GM23338 (cell line): ENCODE data around the gene SGK1. TPM values are rescaled to one million over a fixed set of nuclear protein-coding genes. Genes with fewer than 3 reads are reported as not detected.

Experiments used
- ATAC-seq: fragments of 200-7000 bp; cut with Tn5 transposase; 3 replicates; pipeline ENCODE4 v1.9.1; 2020
- DNase-seq: peaks from one replicate; pipeline ENCODE4 v3.0.0-alpha.2; 2015; ENCODE audit warnings: low spot score
- H2AFZ ChIP-seq: fragments of 200-600 bp; sonication (generic); 2 replicates; pipeline ENCODE4 v1.8.0; 2016; ENCODE audit warnings: antibody characterized with exemption, mild to moderate bottlenecking, moderate library complexity
- H3F3A ChIP-seq: fragments of 200-600 bp; sonication (generic); replicated peaks from 2 replicates; pipeline ENCODE4 v1.8.0; 2017; ENCODE audit warnings: antibody characterized with exemption, mixed run types, low read depth
- H3K27ac ChIP-seq: fragments of 200-600 bp; sonication (generic); 2 replicates; pipeline ENCODE4 v1.6.1; 2016; ENCODE audit warnings: low read depth
- H3K27me3 ChIP-seq: fragments of 200-600 bp; sonication (generic); 2 replicates; pipeline ENCODE4 v1.8.0; 2016; ENCODE audit warnings: mild to moderate bottlenecking, mixed run types, moderate library complexity; ENCODE audit not compliant: insufficient read depth
- H3K36me3 ChIP-seq: fragments of 200-600 bp; sonication (generic); 2 replicates; pipeline ENCODE4 v1.8.0; 2016; ENCODE audit warnings: mild to moderate bottlenecking; ENCODE audit not compliant: insufficient read depth
- H3K4me1 ChIP-seq: fragments of 200-600 bp; sonication (generic); 2 replicates; pipeline ENCODE4 v1.8.0; 2016; ENCODE audit warnings: mild to moderate bottlenecking, moderate library complexity; ENCODE audit not compliant: insufficient read depth
- H3K4me2 ChIP-seq: fragments of 200-600 bp; sonication (generic); 2 replicates; pipeline ENCODE4 v1.7.1; 2017; ENCODE audit warnings: mixed run types
- H3K4me3 ChIP-seq: fragments of 200-600 bp; sonication (generic); 2 replicates; pipeline ENCODE4 v1.6.1; 2016; ENCODE audit warnings: mixed run types
- H3K79me2 ChIP-seq: fragments of 200-600 bp; sonication (generic); replicated peaks from 2 replicates; pipeline ENCODE4 v1.8.0; 2017; ENCODE audit warnings: mild to moderate bottlenecking; ENCODE audit not compliant: insufficient read depth
- H3K9me2 ChIP-seq: fragments of 200-600 bp; sonication (generic); 2 replicates; pipeline ENCODE4 v1.8.0; 2017; ENCODE audit not compliant: insufficient read depth
- H4K20me1 ChIP-seq: fragments of 200-600 bp; sonication (generic); replicated peaks from 2 replicates; pipeline ENCODE4 v1.8.0; 2017; ENCODE audit warnings: mild to moderate bottlenecking; ENCODE audit not compliant: insufficient read depth
- H3K27ac Mint-ChIP-seq: 2 replicates; pipeline ENCODE4 v1.8.0; 2020; ENCODE audit warnings: inconsistent platforms, mild to moderate bottlenecking, moderate library complexity, mixed read lengths
- H3K27me3 Mint-ChIP-seq: 3 replicates; pipeline ENCODE4 v1.8.0; 2022; ENCODE audit warnings: low read depth, mild to moderate bottlenecking, moderate library complexity, mixed read lengths, inconsistent platforms; ENCODE audit not compliant: insufficient read depth, poor library complexity
- H3K36me3 Mint-ChIP-seq: 3 replicates; pipeline ENCODE4 v1.8.0; 2021; ENCODE audit warnings: low read depth, mild to moderate bottlenecking, inconsistent platforms, moderate library complexity, mixed read lengths
- H3K4me1 Mint-ChIP-seq: 3 replicates; pipeline ENCODE4 v1.8.0; 2020; ENCODE audit warnings: mild to moderate bottlenecking, inconsistent platforms, mixed read lengths
- H3K4me3 Mint-ChIP-seq: 3 replicates; pipeline ENCODE4 v1.8.0; 2021; ENCODE audit warnings: moderate library complexity, mild to moderate bottlenecking, inconsistent platforms, mixed read lengths
- H3K9me3 Mint-ChIP-seq: 3 replicates; pipeline ENCODE4 v1.8.0; 2020; ENCODE audit warnings: moderate library complexity, mild to moderate bottlenecking, inconsistent platforms, mixed read lengths
- ETS1 ChIP-seq: IDR thresholded peaks from 2 replicates; pipeline ENCODE4 v1.6.1; 2016; ENCODE audit warnings: antibody characterized with exemption
- NANOG ChIP-seq: IDR thresholded peaks from 2 replicates; pipeline ENCODE4 v1.6.1; 2016; ENCODE audit warnings: antibody characterized with exemption, borderline replicate concordance
- STAT1 ChIP-seq: IDR thresholded peaks from one replicate; pipeline ENCODE4 v1.6.1; 2016; ENCODE audit warnings: antibody characterized with exemption; ENCODE audit not compliant: unreplicated experiment
- ZNF331 ChIP-seq: fragments of 250-450 bp; sonication (Bioruptor Pico); IDR thresholded peaks from 2 replicates; pipeline ENCODE4 v1.5.0; 2020; ENCODE audit warnings: low read depth, mild to moderate bottlenecking, moderate library complexity
- polyA plus RNA-seq: library from polyadenylated mRNA; unstranded; fragments of >200 nt; fragmentation: Nextera tagmentation; extraction: Ambion mirVana; gene quantifications from 2 replicates; pipeline ENCODE4 v1.2.1, GENCODE V29; 2016
- total RNA-seq: library from RNA; depleted of rRNA; stranded (reverse); fragments of >200 nt; shearing (Covaris generic); gene quantifications from 2 replicates; pipeline ENCODE4 v1.2.3, GENCODE V29; 2014
- TF ChIP-seq, protein P1 (sequence below): fragments of 250-450 bp; sonication (Bioruptor Pico); IDR thresholded peaks from 2 replicates; pipeline ENCODE4 v1.5.0; 2020; ENCODE audit warnings: mild to moderate bottlenecking, moderate library complexity

The SGK1 gene
- total and polyA plus RNA-seq, 2 experiments from 2014 or later: 16.3 to 37.2 TPM

GRCh38 chr6:134195164-134195906 is 122.6 kb downstream of the SGK1 start:
- Mint-ChIP-seq H3K4me1 (peaks cover 22% of the 10 kb centered on the region; the same call in 2 of the 3 replicates), H3K9me3 (no peaks in the 10 kb centered on the region), H3K27me3 (peaks cover 9% of the 10 kb centered on the region), H3K36me3 (no peaks in the 10 kb centered on the region), H3K4me3 (no peak overlapping the region), H3K27ac (no peak overlapping the region)
- H3K27ac ChIP-seq: no peak overlapping the region
- H3K36me3 ChIP-seq: no peaks in the 10 kb centered on the region
- H3K79me2 ChIP-seq: no peaks in the 10 kb centered on the region
- H4K20me1 ChIP-seq: no peaks in the 10 kb centered on the region
- DNase-seq (no peak), ATAC-seq (no peak)
- H2AFZ ChIP-seq: peak overlapping the region; percentile 72; the same call in 1 of the 2 replicates
- no peaks in the 10 kb centered on the region for H3F3A ChIP-seq
- TF ChIP-seq, protein P1, sequence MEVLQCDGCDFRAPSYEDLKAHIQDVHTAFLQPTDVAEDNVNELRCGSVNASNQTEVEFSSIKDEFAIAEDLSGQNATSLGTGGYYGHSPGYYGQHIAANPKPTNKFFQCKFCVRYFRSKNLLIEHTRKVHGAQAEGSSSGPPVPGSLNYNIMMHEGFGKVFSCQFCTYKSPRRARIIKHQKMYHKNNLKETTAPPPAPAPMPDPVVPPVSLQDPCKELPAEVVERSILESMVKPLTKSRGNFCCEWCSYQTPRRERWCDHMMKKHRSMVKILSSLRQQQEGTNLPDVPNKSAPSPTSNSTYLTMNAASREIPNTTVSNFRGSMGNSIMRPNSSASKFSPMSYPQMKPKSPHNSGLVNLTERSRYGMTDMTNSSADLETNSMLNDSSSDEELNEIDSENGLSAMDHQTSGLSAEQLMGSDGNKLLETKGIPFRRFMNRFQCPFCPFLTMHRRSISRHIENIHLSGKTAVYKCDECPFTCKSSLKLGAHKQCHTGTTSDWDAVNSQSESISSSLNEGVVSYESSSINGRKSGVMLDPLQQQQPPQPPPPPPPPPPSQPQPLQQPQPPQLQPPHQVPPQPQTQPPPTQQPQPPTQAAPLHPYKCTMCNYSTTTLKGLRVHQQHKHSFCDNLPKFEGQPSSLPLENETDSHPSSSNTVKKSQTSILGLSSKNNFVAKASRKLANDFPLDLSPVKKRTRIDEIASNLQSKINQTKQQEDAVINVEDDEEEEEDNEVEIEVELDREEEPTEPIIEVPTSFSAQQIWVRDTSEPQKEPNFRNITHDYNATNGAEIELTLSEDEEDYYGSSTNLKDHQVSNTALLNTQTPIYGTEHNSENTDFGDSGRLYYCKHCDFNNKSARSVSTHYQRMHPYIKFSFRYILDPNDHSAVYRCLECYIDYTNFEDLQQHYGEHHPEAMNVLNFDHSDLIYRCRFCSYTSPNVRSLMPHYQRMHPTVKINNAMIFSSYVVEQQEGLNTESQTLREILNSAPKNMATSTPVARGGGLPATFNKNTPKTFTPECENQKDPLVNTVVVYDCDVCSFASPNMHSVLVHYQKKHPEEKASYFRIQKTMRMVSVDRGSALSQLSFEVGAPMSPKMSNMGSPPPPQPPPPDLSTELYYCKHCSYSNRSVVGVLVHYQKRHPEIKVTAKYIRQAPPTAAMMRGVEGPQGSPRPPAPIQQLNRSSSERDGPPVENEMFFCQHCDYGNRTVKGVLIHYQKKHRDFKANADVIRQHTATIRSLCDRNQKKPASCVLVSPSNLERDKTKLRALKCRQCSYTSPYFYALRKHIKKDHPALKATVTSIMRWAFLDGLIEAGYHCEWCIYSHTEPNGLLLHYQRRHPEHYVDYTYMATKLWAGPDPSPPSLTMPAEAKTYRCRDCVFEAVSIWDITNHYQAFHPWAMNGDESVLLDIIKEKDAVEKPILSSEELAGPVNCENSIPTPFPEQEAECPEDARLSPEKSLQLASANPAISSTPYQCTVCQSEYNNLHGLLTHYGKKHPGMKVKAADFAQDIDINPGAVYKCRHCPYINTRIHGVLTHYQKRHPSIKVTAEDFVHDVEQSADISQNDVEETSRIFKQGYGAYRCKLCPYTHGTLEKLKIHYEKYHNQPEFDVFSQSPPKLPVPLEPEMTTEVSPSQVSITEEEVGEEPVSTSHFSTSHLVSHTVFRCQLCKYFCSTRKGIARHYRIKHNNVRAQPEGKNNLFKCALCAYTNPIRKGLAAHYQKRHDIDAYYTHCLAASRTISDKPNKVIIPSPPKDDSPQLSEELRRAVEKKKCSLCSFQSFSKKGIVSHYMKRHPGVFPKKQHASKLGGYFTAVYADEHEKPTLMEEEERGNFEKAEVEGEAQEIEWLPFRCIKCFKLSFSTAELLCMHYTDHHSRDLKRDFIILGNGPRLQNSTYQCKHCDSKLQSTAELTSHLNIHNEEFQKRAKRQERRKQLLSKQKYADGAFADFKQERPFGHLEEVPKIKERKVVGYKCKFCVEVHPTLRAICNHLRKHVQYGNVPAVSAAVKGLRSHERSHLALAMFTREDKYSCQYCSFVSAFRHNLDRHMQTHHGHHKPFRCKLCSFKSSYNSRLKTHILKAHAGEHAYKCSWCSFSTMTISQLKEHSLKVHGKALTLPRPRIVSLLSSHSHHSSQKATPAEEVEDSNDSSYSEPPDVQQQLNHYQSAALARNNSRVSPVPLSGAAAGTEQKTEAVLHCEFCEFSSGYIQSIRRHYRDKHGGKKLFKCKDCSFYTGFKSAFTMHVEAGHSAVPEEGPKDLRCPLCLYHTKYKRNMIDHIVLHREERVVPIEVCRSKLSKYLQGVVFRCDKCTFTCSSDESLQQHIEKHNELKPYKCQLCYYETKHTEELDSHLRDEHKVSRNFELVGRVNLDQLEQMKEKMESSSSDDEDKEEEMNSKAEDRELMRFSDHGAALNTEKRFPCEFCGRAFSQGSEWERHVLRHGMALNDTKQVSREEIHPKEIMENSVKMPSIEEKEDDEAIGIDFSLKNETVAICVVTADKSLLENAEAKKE (CRISPR knock-in tag): no peak
- TF ChIP-seq NANOG: no peak
- no peak for TF ChIP-seq ETS1
- no peak for TF ChIP-seq STAT1
- no peak for TF ChIP-seq ZNF331 (CRISPR knock-in tag)
- no peak overlapping the region for H3K4me2 ChIP-seq
- no peaks in the 10 kb centered on the region for H3K27me3 ChIP-seq
- H3K4me3 ChIP-seq: no peak overlapping the region
- peaks cover 24% of the 10 kb centered on the region for H3K4me1 ChIP-seq
- H3K9me2 ChIP-seq: no peaks in the 10 kb centered on the region
